Immature natural killer cell (primary cell): ENCODE data around the gene ITFG1. TPM values are rescaled to one million over a fixed set of nuclear protein-coding genes. Genes with fewer than 3 reads are reported as not detected.
"Not testable (repeated sequence)": the region's sequence is repeated elsewhere in the genome, so short reads cannot be mapped to it uniquely, and the experiment has no call there.

ENCODE experiments used
- DNase-seq, 3 donors: peaks; one replicate each; pipeline ENCODE4 v3.0.0; 2022; ENCODE audit warnings: mixed read lengths in 1 of 3
- H3K27ac Mint-ChIP-seq, 6 donors: one replicate each; pipeline ENCODE4 v1.8.0; 2020; ENCODE audit warnings: mixed read lengths in 6 of 6, mild to moderate bottlenecking in 5 of 6, inconsistent platforms in 4 of 6, moderate library complexity in 3 of 6
- H3K27me3 Mint-ChIP-seq, 3 donors: one replicate each; pipeline ENCODE4 v1.8.0; 2020 to 2021; ENCODE audit warnings: low read depth in 3 of 3, mild to moderate bottlenecking in 3 of 3, mixed read lengths in 3 of 3, moderate library complexity in 3 of 3, inconsistent platforms in 1 of 3
- H3K36me3 Mint-ChIP-seq, 3 donors: one replicate each; pipeline ENCODE4 v1.8.0; 2020; ENCODE audit warnings: mixed read lengths in 3 of 3, inconsistent platforms in 2 of 3, mild to moderate bottlenecking in 2 of 3
- H3K4me1 Mint-ChIP-seq, 2 donors: one replicate each; pipeline ENCODE4 v1.8.0; 2020; ENCODE audit warnings: inconsistent platforms in 2 of 2, mild to moderate bottlenecking in 2 of 2, mixed read lengths in 2 of 2, moderate library complexity in 1 of 2
- H3K4me3 Mint-ChIP-seq, 5 donors: one replicate each; pipeline ENCODE4 v1.8.0; 2020; ENCODE audit warnings: mild to moderate bottlenecking in 5 of 5, mixed read lengths in 5 of 5, inconsistent platforms in 3 of 5, moderate library complexity in 3 of 5
- H3K9me3 Mint-ChIP-seq, 6 donors: one replicate each; pipeline ENCODE4 v1.8.0; 2020; ENCODE audit warnings: mild to moderate bottlenecking in 6 of 6, mixed read lengths in 6 of 6, inconsistent platforms in 4 of 6, moderate library complexity in 3 of 6
- polyA plus RNA-seq, 3 donors: library from polyadenylated mRNA; unstranded; fragments of 300-500 nt; fragmentation: Illumina TruSeq; gene quantifications; one replicate each; pipeline ENCODE4 v1.2.3, GENCODE V29; 2021

ITFG1 gene
- polyA plus RNA-seq, 3 donors from 2014 or later = 23.3 to 52.6 (median 38.2) TPM

DNA sequence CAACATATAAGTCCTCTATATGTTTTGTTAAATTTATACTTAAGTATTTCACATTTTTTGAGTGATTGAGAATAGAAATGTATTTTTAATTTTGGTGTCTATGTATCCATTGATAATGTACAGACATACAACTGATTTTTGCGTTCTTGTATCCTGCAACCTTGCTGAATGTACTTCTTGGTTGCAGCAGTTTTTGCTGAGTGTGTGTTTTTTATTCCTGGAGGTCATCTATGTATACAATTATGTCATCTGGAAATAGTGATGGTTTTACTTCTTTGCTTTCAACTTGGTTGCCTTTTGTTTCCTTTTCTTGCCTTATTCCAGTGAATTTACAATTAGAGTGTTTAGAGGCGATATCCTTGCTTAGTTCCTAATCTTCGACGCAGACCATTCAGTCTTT lies 249.6 kb downstream of the ITFG1 start:
- Mint-ChIP-seq H3K27ac (no peak overlapping the region), H3K9me3 (no peaks in the 10 kb centered on the region), H3K36me3 (peaks cover 13 to 43% (median 29%) of the 10 kb centered on the region in 3 donors), H3K4me3 (no peak overlapping the region), H3K27me3 (peaks cover 0 to 1% (median 0%) of the 10 kb centered on the region in 3 donors), H3K4me1 (no peaks in the 10 kb centered on the region)
- no peak for DNase-seq

- Mint-ChIP-seq H3K36me3 (peaks cover 0 to 6% (median 0%) of the 10 kb centered on the region in 3 donors), H3K4me3 (no peak overlapping the region), H3K9me3 (no peaks in the 10 kb centered on the region), H3K27ac (no peak overlapping the region), H3K4me1 (no peaks in the 10 kb centered on the region), H3K27me3 (peaks cover 0 to 1% (median 0%) of the 10 kb centered on the region in 3 donors)
- no peak for DNase-seq
These were observed 255.9 kb downstream of the ITFG1 start for GRCh38 chr16:47204736-47205504.

- H3K36me3 Mint-ChIP-seq, H3K4me1 Mint-ChIP-seq, H3K9me3 Mint-ChIP-seq, H3K27ac Mint-ChIP-seq, H3K27me3 Mint-ChIP-seq, H3K4me3 Mint-ChIP-seq, DNase-seq: not testable (repeated sequence)
These were observed 257.4 kb downstream of the ITFG1 start for GRCh38 chr16:47203433-47203832.

- Mint-ChIP-seq H3K4me3 (no peak overlapping the region), H3K4me1 (no peaks in the 10 kb centered on the region), H3K27me3 (no peaks in the 10 kb centered on the region), H3K9me3 (no peaks in the 10 kb centered on the region), H3K27ac (no peak overlapping the region), H3K36me3 (peaks cover 0 to 8% (median 0%) of the 10 kb centered on the region in 3 donors)
- DNase-seq = no peak
These were observed 262.7 kb downstream of the ITFG1 start for GRCh38 chr16:47198180-47198575.

DNA sequence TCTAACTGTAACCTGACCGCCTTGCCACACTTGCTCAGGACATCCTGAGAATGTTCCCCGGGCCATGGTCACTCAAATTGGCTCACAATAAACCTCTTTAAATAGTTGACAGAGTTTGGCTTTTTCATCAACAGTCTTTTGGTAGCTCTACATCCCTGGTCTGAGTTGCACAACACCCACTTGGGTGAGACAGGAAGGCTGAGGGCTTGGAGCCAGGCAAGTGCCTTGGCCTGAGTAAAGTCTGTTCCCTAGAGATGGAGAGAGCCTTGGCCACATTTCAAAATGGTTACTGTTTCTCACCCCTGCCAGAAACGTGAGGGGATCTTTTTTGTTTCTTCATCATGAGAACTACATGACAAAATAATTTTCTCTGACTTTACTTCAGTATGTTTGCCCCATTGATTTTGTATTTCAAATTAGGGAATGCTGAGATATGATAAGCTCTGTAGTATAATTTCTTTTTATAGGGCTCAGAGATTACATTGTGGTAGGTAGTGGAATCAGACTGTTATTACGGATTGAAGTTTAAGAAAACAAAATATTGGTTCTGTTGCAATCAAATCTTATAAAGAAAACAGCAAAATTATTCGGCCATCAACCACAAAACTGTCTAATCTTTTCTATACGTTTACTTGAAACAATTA lies 263.2 kb downstream of the ITFG1 start:
- no peaks in the 10 kb centered on the region for H3K9me3 Mint-ChIP-seq
- DNase-seq = no peak
- H3K27ac Mint-ChIP-seq = no peak overlapping the region
- H3K27me3 Mint-ChIP-seq = no peaks in the 10 kb centered on the region
- no peaks in the 10 kb centered on the region for H3K4me1 Mint-ChIP-seq
- H3K4me3 Mint-ChIP-seq = no peak overlapping the region
- H3K36me3 Mint-ChIP-seq = peaks cover 0 to 8% (median 4%) of the 10 kb centered on the region in 3 donors

GRCh38 chr16:47196457-47196856 lies 264.4 kb downstream of the ITFG1 start:
- no peak for DNase-seq
- H3K27ac Mint-ChIP-seq = no peak overlapping the region
- H3K27me3 Mint-ChIP-seq = no peaks in the 10 kb centered on the region
- H3K9me3 Mint-ChIP-seq = no peaks in the 10 kb centered on the region
- no peaks in the 10 kb centered on the region for H3K4me1 Mint-ChIP-seq
- H3K4me3 Mint-ChIP-seq = no peak overlapping the region
- H3K36me3 Mint-ChIP-seq = peaks cover 0 to 12% (median 9%) of the 10 kb centered on the region in 3 donors

DNA sequence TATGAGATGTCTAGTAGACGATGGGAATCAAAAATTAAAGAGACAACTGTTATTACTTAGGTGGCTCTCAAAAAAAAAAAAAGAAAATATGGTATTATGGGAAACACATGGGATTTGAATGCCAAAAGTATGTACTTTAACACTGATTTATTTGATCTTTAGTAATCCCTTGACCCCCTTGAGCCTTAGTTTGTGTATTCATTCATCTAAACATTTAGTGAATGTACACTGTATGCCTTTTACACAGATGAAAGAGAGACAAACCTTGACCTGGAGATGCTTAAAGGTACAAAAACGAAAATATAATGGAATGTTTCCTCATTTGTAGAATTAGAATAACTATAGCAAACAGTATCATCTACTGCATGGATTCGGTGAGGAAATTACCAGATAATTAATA lies 278.5 kb downstream of the ITFG1 start:
- H3K4me3 Mint-ChIP-seq = no peak overlapping the region
- no peaks in the 10 kb centered on the region for H3K9me3 Mint-ChIP-seq
- H3K4me1 Mint-ChIP-seq = no peaks in the 10 kb centered on the region
- H3K36me3 Mint-ChIP-seq = peaks cover 5 to 6% (median 6%) of the 10 kb centered on the region in 3 donors
- H3K27me3 Mint-ChIP-seq = no peaks in the 10 kb centered on the region
- H3K27ac Mint-ChIP-seq = no peak overlapping the region
- DNase-seq = no peak

DNA sequence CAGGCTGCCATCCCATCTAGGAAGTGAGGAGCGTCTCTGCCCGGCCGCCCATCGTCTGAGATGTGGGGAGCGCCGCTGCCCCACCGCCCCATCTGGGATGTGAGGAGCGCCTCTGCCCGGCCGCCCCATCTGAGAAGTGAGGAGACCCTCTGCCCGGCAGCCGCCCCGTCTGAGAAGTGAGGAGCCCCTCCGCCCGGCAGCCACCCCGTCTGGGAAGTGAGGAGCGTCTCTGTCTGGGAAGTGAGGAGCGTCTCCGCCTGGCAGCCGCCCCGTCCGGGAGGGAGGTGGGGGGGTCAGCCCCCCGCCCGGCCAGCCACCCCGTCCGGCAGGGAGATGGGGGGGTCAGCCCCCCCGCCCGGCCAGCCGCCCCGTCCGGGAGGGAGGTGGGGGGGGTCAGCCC lies 279.8 kb downstream of the ITFG1 start:
- H3K4me3 Mint-ChIP-seq, H3K4me1 Mint-ChIP-seq, H3K9me3 Mint-ChIP-seq, DNase-seq, H3K27me3 Mint-ChIP-seq, H3K36me3 Mint-ChIP-seq, H3K27ac Mint-ChIP-seq: not testable (repeated sequence)

DNA sequence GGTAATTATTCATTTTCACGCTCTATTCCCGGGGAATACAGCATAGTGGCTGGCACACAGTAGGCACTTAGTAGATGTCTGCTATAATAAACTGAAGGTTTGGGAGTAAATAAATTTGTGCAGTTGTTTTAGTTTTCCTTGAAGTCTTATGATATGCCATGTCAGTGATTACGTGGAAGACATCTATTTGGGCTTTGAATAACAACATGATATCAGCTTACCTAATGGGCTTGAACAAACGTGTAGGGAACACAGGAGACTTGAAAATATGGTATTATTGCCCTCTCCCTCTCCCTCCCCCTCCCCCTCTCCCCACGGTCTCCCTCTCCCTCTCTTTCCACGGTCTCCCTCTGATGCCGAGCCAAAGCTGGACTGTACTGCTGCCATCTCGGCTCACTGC lies 280.8 kb downstream of the ITFG1 start:
- no peaks in the 10 kb centered on the region for H3K9me3 Mint-ChIP-seq
- no peak overlapping the region for H3K27ac Mint-ChIP-seq

GRCh38 chr16:47175152-47175551 lies 285.7 kb downstream of the ITFG1 start:
- no peaks in the 10 kb centered on the region for H3K9me3 Mint-ChIP-seq
- no peak overlapping the region for H3K4me3 Mint-ChIP-seq
- peaks cover 5 to 19% (median 9%) of the 10 kb centered on the region in 3 donors for H3K36me3 Mint-ChIP-seq

More for the DNA sequence above, 280.8 kb downstream of the ITFG1 start:
- no peaks in the 10 kb centered on the region for H3K4me1 Mint-ChIP-seq
- H3K27me3 Mint-ChIP-seq = no peaks in the 10 kb centered on the region
- H3K36me3 Mint-ChIP-seq = peaks cover 5 to 12% (median 6%) of the 10 kb centered on the region in 3 donors
- DNase-seq = no peak
- no peak overlapping the region for H3K4me3 Mint-ChIP-seq

DNA sequence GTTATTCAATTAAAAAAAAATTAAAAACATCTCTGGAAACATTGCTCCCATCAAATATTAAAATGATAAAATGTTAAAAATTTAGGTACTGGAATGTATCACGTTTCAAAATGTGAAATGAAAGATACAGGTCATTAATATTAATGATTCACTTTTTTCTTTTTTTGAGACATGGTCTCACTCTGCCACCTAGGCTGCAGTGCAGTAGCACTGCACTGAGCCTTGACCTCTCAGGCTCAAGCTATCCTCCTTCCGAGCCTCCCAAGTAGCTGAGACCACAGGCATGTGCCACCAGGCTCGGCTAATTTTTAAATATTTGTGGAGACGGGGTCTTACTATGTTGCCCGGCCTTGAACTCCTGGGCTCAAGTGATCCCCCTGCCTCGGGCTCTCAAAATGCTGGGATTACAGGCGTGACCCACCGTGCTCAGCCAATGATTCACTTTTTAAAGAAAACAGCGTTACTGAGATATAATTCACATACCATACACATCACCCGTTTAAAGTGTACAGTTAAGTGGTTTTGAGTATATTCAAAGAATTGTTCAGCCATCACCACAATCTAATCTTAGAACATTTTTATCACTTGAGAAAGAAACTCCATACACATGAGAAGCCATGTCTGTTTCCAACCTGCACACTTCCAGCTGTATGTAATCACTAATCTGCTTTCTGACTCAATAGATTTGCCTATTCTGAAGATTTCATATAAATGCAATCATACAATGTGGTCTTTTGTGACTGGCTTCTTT lies 298.0 kb downstream of the ITFG1 start:
- no peak overlapping the region for H3K4me3 Mint-ChIP-seq
- peaks cover 4 to 12% (median 10%) of the 10 kb centered on the region in 3 donors for H3K36me3 Mint-ChIP-seq
- no peak for DNase-seq
- no peaks in the 10 kb centered on the region for H3K9me3 Mint-ChIP-seq
- H3K27ac Mint-ChIP-seq = no peak overlapping the region
- H3K4me1 Mint-ChIP-seq = no peaks in the 10 kb centered on the region
- H3K27me3 Mint-ChIP-seq = no peaks in the 10 kb centered on the region

More at GRCh38 chr16:47175152-47175551, 285.7 kb downstream of the ITFG1 start:
- Mint-ChIP-seq H3K4me1 (no peaks in the 10 kb centered on the region), H3K27ac (no peak overlapping the region), H3K27me3 (peaks cover 0 to 2% (median 0%) of the 10 kb centered on the region in 3 donors)
- no peak for DNase-seq

- Mint-ChIP-seq H3K27ac (peak overlapping the region in 1 of 6 donors; percentile 15), H3K36me3 (peaks cover 10 to 19% (median 17%) of the 10 kb centered on the region in 3 donors), H3K9me3 (no peaks in the 10 kb centered on the region), H3K4me1 (no peaks in the 10 kb centered on the region), H3K4me3 (no peak overlapping the region), H3K27me3 (peaks cover 0 to 1% (median 0%) of the 10 kb centered on the region in 3 donors)
- DNase-seq = no peak
These were observed 299.4 kb downstream of the ITFG1 start for GRCh38 chr16:47161464-47161863.

- Mint-ChIP-seq H3K9me3 (no peaks in the 10 kb centered on the region), H3K36me3 (peaks cover 11 to 21% (median 19%) of the 10 kb centered on the region in 3 donors), H3K4me1 (no peaks in the 10 kb centered on the region), H3K27ac (peak overlapping the region in 1 of 6 donors; percentile 19), H3K27me3 (peaks cover 0 to 1% (median 0%) of the 10 kb centered on the region in 3 donors), H3K4me3 (no peak overlapping the region)
- no peak for DNase-seq
These were observed 300.4 kb downstream of the ITFG1 start for GRCh38 chr16:47160422-47160821.

DNA sequence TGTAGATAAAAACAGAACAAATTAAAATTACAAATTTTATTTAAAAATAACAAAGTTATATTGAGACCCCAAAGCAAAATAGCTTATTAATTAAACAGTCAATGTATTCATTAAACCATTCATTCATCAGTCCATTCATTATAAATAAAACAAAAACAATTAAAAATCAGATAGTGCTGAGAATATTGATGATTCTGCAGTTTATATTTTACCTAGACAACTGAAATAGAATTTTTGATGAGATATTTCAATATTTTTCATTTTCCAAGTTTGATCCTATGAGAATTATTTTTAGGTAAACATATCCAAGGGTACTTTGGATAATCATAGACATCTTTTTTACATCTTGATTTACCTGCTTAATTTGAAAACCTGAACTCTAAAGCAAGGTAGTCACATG lies 301.9 kb downstream of the ITFG1 start:
- no peak overlapping the region for H3K27ac Mint-ChIP-seq
- no peaks in the 10 kb centered on the region for H3K9me3 Mint-ChIP-seq
- DNase-seq = no peak
- no peaks in the 10 kb centered on the region for H3K4me1 Mint-ChIP-seq
- H3K4me3 Mint-ChIP-seq = no peak overlapping the region
- peaks cover 11 to 26% (median 19%) of the 10 kb centered on the region in 3 donors for H3K36me3 Mint-ChIP-seq
- peaks cover 0 to 1% (median 0%) of the 10 kb centered on the region in 3 donors for H3K27me3 Mint-ChIP-seq
